NCI-H748 (cell line): Measurements from ENCODE around the gene IRF6.

ENCODE experiments used
- DNase-seq: peaks from one replicate; lab custom pipeline; 2025; ENCODE audit not compliant: unreplicated experiment; lab: John Stamatoyannopoulos, UW

IRF6 gene

GRCh38 chr1:209736490-209737117 lies 69.3 kb downstream of the IRF6 start:
- DNase-seq, result no peak
